Peyer's patch (tissue), 4 donors: ENCODE data around the gene PPP6R3.

Experiments
- POLR2A ChIP-seq, 2 donors: fragments of 450-650 bp; IDR thresholded peaks; one replicate each; pipeline ENCODE4 v1.5.1; 2017; ENCODE audit warnings: antibody characterized with exemption in 2 of 2, mild to moderate bottlenecking in 2 of 2, moderate library complexity in 2 of 2
- TF ChIP-seq, protein P1 (sequence below), 6 experiments: fragments of 450-650 bp in 4 of 6; fragments of 200-600 bp in 2 of 6; sonication (generic) in 1 of 6; IDR thresholded peaks; one replicate each; pipeline ENCODE4 v1.5.1; 2017 to 2019; ENCODE audit warnings: antibody characterized with exemption in 6 of 6, mild to moderate bottlenecking in 3 of 6, moderate library complexity in 1 of 6

DNA sequence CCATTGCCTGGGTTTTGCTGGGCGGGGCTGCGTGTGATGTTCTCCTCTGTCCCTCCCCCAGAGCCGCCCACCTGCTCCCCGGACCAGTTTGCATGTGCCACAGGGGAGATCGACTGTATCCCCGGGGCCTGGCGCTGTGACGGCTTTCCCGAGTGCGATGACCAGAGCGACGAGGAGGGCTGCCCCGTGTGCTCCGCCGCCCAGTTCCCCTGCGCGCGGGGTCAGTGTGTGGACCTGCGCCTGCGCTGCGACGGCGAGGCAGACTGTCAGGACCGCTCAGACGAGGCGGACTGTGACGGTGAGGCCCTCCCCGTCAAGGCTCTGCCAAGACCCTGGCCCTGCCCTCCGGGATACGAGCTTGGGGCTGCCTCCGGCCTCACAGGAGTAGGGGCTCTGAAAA is 27.0 kb upstream of the PPP6R3 start:
- TF ChIP-seq, protein P1, sequence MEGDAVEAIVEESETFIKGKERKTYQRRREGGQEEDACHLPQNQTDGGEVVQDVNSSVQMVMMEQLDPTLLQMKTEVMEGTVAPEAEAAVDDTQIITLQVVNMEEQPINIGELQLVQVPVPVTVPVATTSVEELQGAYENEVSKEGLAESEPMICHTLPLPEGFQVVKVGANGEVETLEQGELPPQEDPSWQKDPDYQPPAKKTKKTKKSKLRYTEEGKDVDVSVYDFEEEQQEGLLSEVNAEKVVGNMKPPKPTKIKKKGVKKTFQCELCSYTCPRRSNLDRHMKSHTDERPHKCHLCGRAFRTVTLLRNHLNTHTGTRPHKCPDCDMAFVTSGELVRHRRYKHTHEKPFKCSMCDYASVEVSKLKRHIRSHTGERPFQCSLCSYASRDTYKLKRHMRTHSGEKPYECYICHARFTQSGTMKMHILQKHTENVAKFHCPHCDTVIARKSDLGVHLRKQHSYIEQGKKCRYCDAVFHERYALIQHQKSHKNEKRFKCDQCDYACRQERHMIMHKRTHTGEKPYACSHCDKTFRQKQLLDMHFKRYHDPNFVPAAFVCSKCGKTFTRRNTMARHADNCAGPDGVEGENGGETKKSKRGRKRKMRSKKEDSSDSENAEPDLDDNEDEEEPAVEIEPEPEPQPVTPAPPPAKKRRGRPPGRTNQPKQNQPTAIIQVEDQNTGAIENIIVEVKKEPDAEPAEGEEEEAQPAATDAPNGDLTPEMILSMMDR (IDR thresholded peaks at IDR 0.05): no peak
- TF ChIP-seq POLR2A (IDR thresholded peaks at IDR 0.05): no peak
